Measurements from ENCODE around the gene TPH2.

TPH2 gene

DNA sequence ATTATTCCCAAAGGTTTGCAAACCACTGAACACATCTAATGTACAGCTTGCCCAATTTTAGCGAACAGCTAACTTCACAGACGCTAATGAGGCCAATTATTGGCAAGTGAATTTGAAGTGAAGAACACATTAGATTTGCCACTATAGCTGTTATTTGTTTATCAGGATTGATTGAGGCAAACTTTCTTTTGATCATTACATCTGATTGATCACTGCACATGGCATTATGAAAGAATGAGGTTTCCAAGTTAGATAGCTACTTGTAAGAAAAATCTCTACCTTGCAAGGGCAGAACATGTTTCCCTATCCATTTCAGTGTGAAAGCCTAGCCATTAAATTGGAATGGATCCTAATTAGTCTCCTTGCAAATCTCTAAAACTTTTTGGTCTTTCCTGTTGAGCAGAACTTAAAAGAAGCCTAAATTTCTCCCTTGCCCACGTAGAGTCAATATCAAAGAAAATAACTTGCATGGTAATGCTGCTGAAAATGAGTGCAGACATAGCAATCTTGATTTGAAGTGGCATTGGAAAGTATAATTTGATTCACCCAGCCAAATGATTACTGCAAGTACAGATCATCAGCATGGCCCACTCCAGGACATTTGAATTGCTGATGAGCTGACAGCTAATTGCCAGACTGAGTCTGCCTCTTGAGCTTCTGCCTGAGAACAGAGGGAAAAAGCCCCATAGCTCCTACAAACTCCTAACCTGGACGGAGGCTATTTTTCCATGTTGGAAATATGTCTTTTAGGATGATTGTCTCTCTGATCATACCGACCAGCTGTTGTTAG, 98.6 kb downstream of the TPH2 start:
- no peak for DNase-seq

DNA sequence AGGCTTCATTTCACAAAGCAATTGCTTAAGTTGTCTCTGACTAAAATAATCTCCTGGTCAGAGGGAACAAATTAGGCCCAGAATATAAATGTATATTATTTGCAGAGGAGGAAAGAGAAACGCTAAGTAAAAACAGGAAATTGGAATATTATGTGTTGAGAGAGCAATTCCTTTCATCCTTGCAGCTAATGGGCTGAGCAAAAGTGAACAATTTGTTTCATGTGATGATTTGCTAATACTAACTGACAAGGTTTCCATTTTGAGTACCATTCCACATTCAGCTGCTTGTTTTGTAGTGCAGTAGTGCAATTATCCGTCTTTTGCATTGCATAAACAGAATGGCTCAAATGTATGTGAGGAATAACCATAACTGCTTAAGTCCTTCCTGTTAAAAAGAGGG, 103.2 kb downstream of the TPH2 start:
- DNase-seq: no peak

DNA sequence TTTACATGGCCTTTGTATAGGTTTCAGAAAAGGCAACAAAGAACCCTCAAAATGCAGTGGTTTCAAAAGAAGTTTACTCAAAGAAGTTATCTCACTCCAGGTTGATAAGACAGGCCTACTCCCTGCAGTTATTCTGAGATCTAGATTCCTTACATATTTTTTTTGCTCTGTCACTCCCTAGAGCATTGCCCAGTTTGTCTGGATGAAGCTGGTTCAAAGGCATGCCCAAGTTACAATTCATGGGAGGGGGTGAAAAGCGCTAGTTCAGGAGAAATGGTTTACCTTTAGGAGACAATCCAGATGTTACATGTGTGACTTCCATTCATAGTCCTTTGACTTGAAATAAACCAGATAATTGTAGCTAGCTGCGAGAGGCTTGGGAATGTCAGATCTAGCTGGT, 115.0 kb downstream of the TPH2 start:
- no peak for DNase-seq

DNA sequence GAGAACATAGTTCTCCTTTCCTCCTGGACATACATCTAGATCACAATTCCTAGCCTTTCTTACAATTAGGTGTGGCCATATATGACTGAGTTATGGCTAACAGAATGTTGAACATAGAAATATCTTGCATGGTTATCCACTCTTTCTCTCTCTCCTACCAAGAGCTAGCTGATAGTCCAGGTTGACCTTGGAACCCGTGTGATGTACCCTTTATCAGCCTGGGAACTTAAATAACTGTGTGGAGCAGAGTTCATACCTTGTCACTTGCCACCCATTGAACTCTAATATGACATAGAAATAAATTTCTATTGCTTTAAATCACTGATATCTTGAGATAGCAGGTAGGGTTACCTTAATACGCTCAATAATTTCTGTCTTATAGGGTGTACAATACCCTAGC, 115.9 kb downstream of the TPH2 start:
- DNase-seq: no peak

DNA sequence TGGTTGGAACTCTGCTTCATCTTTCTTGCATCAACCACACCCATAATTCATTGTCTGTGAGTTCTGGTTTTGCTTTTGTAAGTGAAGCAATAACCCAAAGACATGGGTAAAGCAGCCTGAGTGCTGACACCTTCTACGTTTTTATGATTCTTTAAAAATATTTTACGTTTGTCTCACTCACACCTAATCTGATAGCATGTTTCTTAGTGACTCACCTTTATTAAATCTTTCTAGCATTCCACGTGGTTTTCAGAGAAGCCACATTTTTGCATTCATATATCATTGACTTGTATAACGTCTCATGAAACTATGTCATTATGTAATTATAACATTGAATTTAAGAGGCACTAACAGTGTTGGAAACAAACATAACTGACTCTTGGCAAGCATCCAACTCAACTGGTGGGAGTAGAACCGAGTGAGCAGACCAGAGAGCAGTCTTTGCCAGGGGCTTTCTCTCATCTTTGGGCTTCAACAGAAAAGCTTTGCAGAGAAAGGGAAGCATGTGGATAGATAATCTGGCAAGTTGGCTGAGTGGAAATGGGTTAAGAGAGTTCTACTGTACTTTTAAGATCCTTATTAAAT, 118.8 kb downstream of the TPH2 start:
- no peak for DNase-seq

DNA sequence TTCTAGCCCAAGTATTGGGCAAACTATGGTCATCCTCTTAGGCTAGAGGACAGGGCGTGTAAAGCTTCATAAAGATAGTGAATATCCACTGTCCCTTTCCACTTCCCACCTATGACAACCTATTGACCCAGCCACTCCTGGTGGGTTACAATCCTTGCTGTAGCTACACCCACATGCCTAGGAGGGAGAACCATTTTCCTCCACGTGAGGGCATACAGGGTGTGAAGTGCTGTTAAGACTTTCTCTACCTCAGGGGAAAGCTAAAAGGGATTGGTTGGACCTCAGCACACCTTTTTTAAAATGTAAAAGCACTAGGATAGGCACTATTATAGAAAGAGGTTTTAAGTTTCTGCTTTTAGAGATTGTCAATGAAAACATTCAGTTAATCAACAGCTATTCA, 124.4 kb downstream of the TPH2 start:
- no peak for DNase-seq

DNA sequence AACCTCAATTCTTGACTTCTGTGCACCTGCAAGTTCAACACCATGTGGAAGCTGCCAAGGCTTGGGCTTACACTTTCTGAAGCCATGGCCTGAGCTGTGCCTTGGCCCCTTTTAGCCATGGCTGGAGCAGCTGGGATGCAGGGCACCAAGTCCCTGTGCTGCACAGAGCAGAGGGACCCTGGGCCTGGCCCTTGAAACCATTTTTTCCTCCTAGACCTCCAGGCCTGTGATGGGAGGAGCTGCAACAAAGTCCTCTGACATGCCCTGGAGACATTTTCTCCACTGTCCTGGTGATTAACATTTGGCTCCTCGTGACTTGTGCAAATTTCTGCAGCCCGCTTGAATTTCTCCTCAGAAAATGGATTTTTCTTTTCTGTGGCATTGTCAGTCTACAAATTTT, 132.4 kb downstream of the TPH2 start:
- no peak for DNase-seq

DNA sequence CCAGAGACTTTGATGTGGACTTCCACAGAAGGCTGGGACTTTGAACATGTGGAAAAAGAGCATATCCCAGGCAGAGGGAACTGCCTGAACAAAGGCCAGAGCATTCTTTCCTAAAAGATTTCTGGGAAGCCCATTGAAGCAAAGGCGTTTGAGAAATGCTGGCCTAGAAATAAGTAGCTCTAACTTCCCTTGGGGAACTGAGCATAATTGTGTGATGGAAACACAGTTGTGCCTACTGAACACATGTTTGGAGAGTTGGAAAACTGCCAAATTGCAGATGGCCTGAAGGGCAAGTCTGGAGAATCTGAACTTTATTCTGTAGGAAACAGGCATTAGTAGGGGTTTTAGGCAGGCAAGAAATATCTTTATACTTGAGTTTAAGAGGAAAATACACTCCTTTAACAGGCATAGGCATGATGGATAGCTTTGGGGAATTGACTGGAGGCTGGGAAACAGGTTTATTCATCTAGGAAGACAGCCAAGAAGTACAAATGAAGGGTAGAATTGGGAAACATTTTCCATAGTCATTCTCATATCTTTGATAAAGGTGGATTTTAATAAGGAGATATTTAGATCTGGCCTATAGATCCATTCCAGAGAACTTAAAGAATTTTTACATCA, 134.1 kb downstream of the TPH2 start:
- no peak for DNase-seq

DNA sequence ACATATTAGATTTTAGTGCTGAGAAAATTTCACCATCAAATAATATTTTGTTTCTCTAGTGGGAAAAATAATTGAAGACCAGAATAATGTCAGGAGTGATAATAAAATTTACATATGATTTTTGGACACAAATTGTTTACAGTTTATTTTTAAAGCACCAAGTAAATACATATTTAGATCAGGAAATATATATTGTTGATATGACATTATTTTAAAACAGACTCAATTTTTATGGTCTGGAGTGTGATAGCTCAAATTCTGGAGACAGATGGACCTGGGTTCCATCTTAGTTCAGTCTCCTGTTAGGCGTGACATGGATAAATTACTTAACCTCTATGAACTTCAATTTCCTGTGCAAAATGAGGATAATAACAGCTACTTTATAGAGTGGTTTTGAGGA, 135.4 kb downstream of the TPH2 start:
- no peak for DNase-seq

DNA sequence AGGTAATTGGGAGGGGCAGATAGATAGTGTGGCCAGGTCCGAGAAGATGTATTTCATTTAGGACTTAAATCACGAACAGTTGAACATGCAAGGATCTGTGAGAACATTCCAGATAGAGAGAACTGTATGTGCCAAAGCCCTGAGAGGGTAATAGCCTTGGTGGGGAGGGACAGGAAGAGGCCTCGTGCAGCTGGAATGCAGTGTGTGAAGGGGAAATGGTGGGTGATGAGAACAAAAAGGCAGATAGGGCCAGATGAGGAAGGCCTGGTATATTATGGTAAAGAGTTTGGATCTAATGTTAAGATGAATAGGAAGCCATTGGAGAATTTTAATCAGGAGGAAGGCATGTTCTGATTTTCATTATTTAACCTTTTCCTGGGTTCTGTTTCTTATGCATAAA, 136.3 kb downstream of the TPH2 start:
- DNase-seq: no peak

DNA sequence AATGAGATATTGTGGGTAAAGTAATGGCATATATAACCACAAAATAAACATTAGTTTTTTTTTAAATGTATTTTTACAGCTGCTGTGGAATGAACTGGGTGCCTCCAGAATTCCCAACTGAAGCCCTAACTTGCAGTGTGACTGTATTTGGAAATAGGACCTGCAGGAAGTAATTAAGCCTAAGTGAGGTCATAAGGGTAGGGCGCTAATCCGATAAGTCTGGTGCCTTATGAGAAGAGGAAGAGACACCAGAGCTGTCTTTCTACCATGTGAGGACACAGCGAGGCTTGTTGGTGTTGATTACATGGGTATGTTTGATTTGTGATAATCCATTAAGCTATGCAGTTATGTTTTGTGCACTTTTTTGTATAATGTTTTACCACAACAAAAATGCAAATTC, 136.8 kb downstream of the TPH2 start:
- DNase-seq: no peak

DNA sequence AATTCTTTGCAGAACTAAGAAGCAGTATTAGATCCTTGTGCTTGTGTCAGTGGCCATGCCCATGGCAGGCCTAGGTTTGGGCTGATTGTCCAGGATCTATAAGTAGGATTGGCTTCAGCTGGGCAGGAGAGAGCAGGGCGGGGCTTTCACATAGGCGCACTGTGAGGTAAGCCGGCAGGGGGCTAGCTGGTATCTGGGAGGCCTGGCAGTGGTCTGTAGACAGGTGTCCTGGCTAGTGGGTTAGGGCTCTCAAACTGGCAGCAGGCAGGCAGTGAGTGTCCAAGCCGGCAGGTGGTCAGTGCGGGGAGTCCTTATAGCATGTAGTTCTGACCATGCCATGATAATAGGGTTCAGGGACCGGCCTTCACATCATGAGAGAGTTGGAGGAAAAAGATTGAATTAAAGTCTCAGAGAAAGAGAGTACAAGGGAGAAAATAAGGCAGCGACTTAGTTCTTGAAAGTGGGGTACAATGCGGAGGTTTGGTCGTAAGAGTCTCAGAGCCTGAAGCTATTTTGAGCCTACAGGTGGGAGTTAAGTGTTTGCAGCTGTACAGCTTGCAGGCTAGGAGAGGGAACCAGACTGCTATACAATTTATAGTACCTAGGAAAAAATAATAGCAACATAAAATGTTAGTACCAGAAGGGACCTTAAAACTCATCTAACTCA, 137.4 kb downstream of the TPH2 start:
- no peak for DNase-seq

DNA sequence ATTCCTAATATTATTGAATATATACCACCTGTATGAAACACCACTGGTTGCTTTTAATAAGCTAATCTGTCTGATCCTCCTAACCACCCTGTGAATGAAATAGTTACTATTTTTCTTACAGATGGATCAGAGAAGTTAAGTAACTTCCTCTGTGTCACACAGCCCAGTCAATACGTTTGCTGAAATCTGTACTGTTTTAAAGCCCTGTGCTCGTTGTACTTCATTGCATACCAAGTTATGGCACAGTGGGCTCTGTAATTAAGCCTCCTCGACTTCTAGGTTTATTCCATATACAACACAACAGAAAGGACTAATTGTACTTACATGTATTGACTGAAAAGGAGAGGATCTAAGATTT, 137.9 kb downstream of the TPH2 start:
- DNase-seq: no peak

DNA sequence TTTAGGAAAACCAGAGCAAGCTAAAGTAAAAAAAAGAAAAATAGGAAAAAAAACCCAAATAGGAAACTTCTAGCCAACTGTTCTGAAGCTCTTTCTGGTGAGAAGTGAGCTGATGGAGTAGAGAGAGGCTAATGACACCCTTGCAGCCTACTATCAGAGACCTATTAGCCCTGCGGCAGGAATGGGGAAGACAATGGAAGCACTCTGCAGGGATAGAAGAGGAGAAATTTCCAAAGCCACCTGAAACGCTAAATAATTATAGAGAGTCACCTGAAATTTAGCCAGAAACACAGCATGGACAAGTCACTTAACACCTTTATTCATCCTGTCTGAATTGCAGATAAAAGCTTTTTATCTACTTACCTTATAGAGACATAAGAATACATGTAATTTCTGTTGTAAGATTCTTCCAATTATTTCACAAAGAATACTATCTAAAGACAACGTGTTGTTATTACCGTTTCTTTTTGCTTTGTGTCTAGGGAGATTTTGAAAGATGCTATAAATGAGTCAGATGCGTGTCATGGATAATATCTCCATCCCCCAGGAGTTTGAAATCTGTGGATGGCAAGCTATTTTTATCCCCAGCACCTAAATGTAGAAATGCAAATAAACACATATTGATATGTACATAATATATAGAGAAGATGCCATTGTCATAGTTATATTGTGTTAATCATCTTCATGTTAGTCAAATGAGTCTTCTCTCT, 138.6 kb downstream of the TPH2 start:
- no peak for DNase-seq

DNA sequence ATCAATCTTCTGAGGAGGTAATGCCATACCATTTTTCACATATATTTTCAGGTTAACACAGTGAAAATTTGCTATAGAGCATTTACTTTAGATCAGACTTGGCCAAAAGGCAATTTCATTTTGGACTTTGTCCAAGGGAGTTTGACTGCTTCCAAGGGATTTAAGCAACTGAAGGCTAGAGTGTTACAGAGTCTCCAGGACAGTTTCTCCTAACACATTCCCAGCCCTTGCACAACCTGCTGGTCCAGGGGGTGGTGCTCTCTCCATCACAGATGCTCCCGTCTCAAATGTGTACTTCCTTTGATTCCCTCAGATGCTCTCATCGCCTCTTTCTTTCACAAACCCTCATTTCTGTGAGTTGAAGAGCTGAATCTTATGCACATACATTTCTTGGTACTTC, 143.1 kb downstream of the TPH2 start:
- no peak for DNase-seq

All from GF-D8 (cell line).